DMS114 treated with DMSO at 0.1 percent for 48 hours (cell line): ENCODE measurements around the gene HIF1A.

Experiments
- DNase-seq: peaks from one replicate; lab custom pipeline; 2025; ENCODE audit not compliant: unreplicated experiment; lab: John Stamatoyannopoulos, UW

The HIF1A gene

DNA sequence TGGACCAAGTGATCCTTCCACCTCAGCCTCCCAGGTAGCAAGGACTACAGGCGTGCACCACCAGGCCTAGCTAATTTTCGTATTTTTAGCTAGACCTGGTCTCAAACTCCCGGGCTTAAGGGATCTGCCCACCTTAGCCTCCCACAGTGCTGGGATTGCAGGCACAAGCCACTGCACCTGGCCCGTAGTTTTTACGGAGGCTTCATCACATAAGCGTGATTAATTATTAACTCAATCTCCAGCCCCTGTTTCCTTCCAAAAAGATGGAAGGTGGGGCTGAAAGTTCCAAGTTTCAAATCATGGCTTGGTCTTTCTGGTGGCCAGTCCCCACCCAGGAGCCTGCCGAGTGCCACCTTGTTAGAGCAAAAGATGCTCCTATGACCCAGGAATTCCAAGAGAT is 22.5 kb upstream of the HIF1A start:
- no peak for DNase-seq

DNA sequence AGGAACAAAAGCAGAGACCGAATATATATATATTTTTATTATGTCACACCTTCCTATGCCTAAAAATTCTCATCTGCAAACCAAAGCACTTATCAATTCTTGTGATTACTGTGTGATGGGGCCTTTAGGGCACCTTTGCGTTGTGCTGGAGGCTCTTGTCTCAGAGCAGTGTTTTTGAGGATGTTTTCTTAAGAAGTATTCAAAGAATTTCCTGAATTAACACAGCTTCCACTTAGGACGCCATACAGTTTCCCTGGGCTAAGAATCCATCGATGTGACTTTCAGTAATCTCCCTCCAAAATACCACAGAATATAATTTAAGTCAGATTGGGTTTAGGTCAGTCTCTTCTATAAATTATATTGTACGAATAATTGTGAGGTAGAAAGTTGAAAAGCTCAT is 22.0 kb upstream of the HIF1A start:
- no peak for DNase-seq

DNA sequence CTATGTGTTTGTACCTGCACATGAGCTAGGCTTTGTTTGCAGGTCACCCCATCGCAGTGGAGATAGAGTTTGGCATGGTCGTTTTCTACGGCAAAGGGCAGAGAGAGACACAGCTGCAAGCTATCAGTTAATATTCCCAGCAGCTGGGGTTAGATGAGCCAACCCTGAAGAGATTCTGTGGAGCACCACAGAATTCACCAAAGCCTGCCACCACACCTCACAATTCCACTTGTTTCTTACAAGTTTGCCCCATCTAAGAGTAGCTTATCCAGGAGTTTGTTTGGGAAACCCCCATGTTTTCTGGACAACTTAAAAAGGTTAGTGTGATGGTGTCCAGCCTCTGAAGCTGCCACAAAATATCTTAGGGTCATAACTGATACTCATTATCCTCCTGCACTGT is 20.0 kb upstream of the HIF1A start:
- no peak for DNase-seq

DNA sequence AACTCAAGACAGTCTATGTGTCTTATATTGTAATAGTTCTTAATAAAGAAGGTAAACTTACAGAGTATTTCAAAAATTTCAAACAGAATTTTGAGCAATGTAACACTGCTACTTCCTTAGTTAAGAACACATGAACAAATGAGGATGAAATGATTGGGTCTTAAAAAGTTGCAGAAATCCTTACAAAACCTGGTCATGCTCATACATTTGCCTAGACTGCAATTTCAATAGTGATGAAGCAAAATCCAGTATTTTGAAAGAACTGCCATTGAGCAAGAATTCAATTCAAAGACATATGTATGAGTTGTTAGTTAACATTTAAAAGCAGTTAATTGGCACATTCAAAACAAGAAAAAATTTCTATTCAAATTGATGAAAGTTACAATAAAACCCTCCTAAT is 17.8 kb upstream of the HIF1A start:
- DNase-seq, result no peak

DNA sequence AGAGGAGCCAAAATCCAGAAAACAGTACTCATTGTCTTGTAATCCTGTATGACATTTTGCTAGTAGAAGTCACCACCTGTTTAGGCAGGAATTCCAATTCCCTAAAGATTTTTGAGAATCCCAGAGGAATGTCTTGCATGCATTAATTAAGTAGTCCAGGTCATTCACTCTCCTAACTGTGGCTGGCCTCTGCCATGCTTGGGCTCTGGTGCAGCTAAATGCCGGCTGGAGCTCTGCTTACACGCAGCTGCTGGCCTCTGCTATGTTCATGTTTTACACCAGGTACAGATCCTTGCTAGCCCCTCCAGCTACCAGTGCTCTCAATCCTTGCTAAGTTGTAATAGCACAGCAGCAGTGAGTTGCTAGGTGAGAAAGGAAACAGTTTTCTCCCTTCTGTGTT is 16.3 kb upstream of the HIF1A start:
- no peak for DNase-seq

DNA sequence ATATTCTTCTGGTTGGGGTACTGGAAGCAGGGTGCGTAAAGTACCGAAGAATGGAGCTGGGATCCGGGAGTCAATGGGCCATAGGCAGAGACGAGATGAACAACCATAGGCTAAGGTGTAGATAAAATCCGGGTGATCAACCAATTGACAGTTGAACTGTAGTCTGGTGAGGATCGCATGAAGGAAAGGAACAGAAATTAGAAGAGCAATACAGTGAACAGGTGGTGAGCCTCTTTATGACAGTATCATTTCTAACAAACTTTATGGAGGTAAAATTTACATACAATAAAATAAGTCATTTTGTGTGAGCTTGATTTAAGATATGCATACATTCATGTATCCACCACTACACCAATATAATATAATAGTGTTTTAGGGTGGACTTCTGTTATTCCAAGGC is 13.9 kb upstream of the HIF1A start:
- no peak for DNase-seq

DNA sequence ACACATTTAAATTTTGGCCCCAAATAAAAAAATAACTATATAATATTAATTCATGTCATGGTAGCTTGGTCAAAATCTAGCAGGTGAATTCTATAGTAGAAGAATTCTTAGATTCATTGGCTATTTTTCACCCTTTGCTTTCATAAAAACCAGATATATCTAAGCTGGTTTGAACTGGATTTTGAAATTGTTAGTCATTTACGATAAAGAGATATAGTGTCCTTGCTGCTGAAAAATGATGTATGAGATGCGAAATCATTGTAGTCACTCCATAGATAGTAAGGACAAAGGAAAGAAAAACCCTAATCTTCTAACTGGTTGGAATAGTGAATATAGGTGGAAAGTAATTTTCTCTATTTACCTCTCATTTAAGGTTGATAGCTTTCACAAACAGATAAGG is 12.2 kb upstream of the HIF1A start:
- no peak for DNase-seq

DNA sequence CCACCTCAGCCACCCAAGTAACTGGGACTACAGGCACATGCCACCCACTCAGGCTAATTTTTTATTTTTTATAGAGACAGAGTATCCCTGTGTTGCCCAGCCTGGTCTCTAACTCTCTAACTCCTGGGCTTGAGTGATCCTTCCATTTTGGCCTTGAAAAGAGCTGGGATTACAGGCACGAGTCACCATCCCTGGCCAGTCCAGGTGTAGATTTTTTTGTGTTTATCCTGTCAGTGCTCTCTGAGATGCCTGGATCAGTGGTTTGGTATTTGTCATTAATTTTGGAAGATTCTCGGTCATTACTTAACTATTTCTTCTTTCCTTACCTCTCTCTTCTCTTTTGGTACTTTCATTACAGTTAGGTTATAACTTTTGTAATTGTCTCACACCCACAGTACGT is 5.3 kb upstream of the HIF1A start:
- DNase-seq, result no peak

DNA sequence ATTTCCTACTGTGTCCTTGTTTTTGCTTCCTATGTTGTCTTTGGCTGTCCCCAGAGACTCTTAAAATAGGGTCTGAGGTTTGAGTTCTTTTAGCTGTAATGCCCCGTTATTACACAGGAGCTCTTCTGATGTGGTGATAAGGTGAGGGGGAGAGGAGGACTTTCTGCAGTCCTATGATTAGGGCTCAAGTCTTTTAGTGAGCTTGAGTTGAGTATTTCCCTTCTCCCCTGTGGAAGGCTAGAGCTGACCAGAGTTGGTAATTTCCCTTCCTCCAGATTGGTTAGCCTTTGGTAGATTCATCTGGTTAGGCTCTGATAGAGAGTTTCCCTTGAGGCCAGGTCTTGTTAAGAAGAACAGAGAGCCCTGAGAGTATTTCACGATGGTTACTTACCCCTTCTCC is 4.3 kb upstream of the HIF1A start:
- no peak for DNase-seq

DNA sequence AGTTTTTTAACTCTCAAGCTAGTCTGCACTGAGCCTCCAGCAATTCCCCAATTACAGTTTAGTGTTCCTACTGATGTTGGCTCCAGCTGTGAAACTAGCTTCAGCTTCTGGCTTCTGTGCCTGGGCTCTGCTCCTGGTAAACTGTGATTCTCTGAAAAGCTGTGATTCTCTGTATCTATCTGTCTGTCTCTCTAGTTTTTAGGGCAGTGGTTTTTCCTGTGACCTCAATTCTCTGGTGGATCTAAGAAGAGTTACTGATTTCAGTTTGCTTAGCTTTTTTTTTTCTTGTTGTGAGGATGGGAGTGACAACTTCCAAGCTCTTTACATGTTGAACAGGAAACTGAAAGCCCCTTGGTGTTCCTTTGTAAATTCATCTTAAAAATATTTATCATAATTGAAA is 3.8 kb upstream of the HIF1A start:
- no peak for DNase-seq

DNA sequence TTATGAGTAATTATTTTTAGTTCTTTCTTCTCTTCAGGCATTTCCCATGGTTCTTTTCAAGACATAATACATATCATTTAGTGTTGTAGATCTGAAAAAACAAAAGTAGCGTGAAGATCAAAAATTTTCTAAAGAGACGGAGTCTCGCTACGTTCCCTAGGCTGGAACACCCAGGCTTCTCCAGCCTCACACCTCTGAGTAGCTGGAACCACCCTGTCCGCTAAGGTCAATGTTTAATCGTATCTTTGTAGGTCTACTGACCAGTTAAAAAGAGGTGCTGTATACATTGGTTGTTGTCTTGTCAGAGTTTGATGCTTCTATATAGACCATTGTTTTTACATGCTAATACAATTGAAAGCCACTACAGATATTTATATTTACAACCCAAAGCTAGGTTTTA is 1.3 kb upstream of the HIF1A start:
- no peak for DNase-seq

DNA sequence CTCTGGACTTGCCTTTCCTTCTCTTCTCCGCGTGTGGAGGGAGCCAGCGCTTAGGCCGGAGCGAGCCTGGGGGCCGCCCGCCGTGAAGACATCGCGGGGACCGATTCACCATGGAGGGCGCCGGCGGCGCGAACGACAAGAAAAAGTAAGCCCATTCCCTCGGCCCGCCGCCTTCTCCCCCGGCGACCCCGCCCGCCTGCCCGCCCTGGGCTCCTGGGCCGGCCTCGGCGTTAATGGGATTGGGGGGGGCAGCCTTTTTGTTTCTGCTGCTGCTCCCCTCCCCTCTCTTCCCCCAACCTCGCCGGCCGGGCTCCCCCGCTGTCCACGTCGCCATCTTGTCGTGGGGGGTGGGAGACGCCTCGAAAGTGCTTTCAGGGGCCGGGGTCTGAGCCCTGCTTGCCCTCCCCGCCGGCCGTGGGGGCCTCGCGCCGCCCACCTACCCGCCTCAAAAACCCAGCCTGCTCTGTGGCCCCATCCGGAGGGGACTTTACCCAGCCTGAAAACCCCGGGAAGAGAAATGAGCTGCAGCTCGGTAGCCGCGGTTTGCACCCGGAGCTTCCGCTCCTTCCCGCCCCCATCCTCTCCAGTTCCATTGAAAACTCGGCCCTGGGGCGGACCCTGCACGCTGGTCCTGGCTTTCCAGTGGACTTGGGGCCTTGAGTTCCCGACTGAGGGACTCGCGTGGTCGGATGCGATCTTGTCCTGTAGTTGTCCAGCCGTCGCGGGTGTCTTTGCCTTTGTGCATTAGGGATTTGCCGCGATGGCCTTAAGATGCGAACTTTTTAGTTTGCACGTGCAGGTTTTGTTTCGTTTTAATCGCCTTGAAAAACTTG is 598 bp downstream of the HIF1A start:
- no peak for DNase-seq

DNA sequence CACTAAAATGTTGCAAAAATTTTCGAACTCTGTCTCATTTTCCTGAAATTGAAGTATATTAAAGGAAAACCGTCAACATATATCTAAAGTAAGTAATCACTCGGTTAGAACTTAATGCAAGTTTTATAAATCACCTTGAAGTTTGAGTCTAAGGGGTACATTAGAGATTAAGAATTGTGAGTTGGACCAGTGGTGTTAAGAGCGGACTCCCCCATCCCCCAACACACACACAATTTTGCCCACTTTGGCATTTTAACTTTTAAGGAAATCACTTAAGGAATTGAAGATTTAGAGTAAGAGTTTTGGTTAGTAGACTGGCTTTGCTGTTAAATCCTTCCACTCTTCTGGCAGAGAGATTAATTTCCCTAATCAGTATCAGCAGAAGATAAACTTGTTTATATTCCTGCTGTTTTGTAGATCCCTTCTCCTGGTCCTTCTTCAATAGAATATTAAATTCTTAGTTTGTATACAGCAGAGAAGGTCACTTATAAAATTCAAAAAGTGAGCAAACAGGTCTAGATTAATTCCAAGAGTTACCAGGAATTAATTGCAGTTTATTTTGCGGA is 1.5 kb downstream of the HIF1A start:
- DNase-seq, result no peak

DNA sequence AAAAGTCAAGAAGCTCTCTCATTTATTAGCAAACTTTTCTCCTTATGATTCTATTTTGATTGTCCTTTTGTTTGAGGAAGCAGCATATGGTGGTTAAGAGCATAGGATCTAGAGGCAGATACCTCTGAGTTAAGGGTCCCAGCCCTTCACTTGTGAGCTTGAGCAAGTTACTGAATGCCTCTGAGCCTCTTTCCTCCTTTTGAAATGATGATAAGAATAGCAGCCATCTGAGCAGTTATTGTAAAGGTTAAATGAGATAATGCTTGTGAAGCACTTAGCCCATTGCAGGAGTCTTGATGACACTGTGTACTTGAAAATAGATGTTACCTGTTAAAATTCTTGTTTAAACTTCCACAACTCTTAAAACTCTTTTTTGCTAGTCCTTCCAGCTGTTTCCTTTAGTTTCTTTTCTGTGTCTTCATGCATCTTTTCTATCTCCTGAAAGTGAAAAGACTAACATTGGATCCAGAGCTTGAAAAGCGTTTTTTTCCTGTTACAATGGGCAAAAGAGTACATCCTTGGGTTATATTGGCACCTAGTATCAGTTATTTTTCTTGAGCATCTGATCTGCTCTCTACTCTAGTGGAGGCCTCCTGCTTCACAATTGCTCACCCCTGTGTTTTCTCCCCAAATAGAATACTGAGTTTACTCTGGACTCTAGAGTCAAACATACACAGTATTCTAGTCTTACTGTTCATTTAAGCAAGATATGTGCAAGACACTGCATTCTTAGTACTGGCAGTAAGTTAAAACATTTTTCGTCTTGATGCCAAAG is 3.1 kb downstream of the HIF1A start:
- DNase-seq, result no peak

DNA sequence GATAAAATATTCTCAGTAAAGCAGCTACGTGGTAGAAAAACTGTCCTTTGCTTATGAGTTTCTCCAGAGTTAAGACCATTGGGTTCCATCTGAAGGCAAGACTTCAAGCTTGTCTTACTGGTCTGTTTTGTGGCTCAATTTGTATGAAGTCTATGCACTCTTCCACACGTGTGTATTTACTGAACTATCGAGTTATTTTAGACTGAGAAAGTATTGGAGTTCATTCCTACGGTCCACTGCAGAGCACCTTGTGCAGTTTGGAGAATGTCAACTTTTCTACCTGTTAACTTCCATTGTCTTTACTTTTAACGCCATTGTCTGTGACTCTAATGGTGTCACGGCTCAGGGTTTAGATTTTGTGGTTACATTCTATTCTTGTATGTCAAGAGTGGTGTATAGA is 3.7 kb downstream of the HIF1A start:
- DNase-seq, result no peak

DNA sequence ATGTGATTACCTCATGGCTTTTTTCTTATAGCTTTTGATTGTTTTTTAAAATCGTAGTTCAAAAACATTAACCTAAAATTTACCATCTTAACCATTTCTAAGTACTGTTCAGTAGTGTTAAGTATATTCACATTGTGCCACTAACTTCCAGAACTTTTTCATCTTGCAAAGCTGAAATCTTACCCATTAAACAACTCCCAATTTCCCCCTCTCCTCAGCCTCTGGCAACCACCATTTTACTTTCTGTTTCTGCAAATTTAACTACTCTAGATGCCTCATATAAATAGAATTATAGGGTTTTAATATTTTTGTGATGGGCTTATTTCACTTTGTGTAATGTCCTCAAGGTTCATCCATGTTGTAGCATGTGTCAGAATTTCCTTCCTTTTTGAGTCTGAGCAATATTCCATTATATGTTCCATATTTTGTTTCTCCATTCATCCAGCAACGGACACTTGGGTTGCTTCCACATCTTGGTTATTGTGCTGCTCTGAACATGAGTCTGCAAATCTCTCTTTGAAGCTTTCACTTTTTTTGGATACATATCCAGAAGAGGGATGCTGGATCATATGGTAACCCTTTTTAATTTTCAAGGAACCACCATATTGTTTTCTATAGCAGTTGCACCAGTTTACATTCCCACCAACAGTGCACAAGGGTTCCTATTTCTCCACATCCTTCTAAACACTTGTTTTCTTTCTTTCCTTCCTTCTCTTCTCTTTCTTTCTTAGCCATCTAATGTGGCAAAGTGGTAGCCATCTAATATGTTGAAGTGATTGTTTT is 5.0 kb downstream of the HIF1A start:
- no peak for DNase-seq

DNA sequence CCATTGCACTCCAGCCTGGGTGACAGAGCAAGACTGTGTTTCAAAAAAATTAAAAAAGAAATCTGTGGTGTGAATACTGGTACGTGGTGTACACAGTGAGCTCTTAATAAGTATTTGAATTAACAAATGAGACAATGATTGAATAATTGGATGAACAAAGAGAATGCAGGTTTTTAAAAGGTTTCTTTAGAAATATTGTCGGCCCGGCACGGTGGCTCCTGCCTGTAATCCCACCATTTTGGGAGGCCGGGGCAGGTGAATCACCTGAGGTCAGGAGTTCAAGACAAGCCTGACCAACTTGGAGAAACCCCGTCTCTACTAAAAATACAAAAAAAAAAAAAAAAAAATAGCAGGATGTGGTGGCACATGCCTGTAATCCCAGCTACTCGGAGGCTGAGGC is 6.6 kb downstream of the HIF1A start:
- no peak for DNase-seq

DNA sequence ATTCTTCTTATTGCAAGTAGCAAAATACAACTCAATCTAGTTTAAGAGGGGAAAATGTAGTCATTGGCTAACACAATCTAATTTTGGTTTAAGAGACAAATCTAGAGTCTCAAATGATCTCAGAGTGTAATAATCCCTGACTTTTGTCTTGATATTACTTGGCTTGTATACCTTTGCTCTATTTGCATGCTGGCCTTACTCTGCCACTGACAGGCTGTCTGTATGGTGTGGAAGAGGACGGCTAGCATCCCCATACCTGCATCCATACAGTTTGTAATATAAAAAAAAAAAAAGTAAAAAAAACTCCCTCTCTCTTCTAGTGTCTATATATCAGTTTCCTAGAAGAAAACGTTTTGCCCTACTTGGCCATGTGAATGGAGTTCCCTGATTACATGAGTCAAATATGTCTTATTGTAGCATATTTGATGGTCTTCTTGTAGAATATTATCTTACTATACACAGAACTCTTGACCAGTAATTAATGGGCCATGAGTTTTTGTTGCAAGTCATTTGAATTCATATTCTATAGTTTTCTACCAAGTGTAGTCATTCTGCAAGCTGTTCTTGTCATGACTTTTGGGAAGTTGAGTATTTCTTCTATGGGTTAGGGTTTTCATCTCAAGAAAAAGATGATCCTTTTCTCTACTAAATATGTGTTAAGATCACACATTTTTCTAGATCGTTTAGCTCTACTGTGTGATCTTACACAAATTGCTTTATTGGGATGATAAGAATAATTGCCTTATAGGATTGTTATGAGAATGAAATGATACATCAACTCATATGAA is 8.2 kb downstream of the HIF1A start:
- DNase-seq, result no peak

DNA sequence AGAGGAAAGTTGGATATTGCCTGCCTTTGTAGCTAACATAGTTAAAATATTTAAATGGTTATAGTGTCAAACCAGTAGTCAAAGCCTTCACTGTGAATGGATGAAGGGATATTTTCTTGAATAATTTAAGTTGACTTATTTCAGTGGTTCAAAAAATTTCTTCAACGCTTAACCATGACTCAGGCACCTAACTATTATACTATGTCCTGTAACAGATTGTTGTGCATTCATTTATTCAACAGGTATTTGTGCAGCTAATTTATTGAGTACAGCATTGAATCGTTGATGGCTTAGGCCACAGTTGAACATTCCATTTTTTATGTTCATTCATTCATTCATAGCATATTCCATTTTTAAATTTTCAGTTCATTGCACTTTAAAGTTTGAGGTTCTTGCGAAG is 9.2 kb downstream of the HIF1A start:
- no peak for DNase-seq

DNA sequence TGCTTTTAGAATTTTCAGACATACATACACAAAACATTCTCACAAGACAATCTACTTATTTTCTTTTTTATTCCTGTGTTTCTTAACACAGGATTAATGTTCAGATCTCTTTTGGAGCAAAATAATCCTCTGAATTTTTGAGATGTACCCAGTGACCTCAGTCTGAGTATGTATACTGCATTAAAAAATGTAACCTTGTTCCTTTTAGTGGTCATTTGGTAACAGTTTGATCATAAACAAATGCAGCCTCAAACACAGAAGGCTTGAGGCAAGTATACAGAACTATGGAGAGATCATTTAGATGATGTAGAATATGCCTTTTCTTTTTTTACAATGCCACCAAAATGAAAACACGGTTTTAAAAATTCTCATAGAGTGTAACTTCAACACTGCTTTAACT is 9.7 kb downstream of the HIF1A start:
- DNase-seq, result no peak
